Endodermal cell (in vitro differentiated cells): Measurements from ENCODE around the gene PRDM2. TPM values are rescaled to one million over a fixed set of nuclear protein-coding genes. Genes with fewer than 3 reads are reported as not detected.

Experiments
- DNase-seq: peaks from one replicate; pipeline ENCODE4 v3.0.0-alpha.2; 2017
- H3K27ac ChIP-seq: 2 replicates; pipeline ENCODE4 v1.5.1; 2013; ENCODE audit warnings: mild to moderate bottlenecking, low read depth, low read length, moderate library complexity
- H3K27me3 ChIP-seq: 2 replicates; pipeline ENCODE4 v1.6.1; 2013; ENCODE audit warnings: mild to moderate bottlenecking, low read length, moderate library complexity; ENCODE audit not compliant: insufficient read depth, control insufficient read depth, poor library complexity, severe bottlenecking
- H3K36me3 ChIP-seq: 2 replicates; pipeline ENCODE4 v1.7.0; 2013; ENCODE audit warnings: mild to moderate bottlenecking, low read length, moderate library complexity; ENCODE audit not compliant: control insufficient read depth, insufficient read depth
- H3K4me1 ChIP-seq: one replicate; pipeline ENCODE4 v1.7.0; 2013; ENCODE audit warnings: low read length; ENCODE audit not compliant: control insufficient read depth, insufficient read depth
- H3K4me3 ChIP-seq: 2 replicates; pipeline ENCODE4 v1.5.1; 2013; ENCODE audit warnings: mild to moderate bottlenecking, low read length, moderate library complexity
- H3K9ac ChIP-seq: 2 replicates; pipeline ENCODE4 v1.6.1; 2013; ENCODE audit warnings: mild to moderate bottlenecking, low read length, moderate library complexity; ENCODE audit not compliant: poor library complexity, severe bottlenecking; ENCODE audit errors: extremely low read depth
- H3K9me3 ChIP-seq: 2 replicates; pipeline ENCODE4 v1.6.1; 2013; ENCODE audit warnings: mild to moderate bottlenecking, low read length, moderate library complexity; ENCODE audit not compliant: control insufficient read depth
- H3K27ac Mint-ChIP-seq: 2 replicates; pipeline ENCODE4 v1.8.0; 2020; ENCODE audit warnings: mixed read lengths
- H3K27me3 Mint-ChIP-seq: 2 replicates; pipeline ENCODE4 v1.8.0; 2021; ENCODE audit warnings: mild to moderate bottlenecking, mixed read lengths; ENCODE audit not compliant: insufficient read depth
- H3K36me3 Mint-ChIP-seq: 2 replicates; pipeline ENCODE4 v1.8.0; 2020; ENCODE audit warnings: low read depth, mixed read lengths
- H3K4me1 Mint-ChIP-seq: 2 replicates; pipeline ENCODE4 v1.8.0; 2020; ENCODE audit warnings: mixed read lengths
- H3K4me3 Mint-ChIP-seq: 2 replicates; pipeline ENCODE4 v1.8.0; 2020; ENCODE audit warnings: mild to moderate bottlenecking, moderate library complexity, mixed read lengths
- H3K9me3 Mint-ChIP-seq: 2 replicates; pipeline ENCODE4 v1.8.0; 2020; ENCODE audit warnings: mild to moderate bottlenecking, mixed read lengths
- CTCF ChIP-seq: fragments of 200-600 bp; sonication (generic); conservative IDR thresholded peaks from 2 replicates; pipeline ENCODE4 v1.5.0; 2021; ENCODE audit warnings: antibody characterized with exemption, mild to moderate bottlenecking
- WGBS, 2 experiments: methylation state at CpG; one replicate each; pipeline versions ENCODE4 v1.1.5 to v1.1.7; 2013; ENCODE audit warnings: missing lambda C conversion rate in 2 of 2, mixed read lengths in 1 of 2; ENCODE audit not compliant: insufficient coverage in 1 of 2, insufficient read length in 1 of 2; 5-methylcytosine and 5-hydroxymethylcytosine counted together
- total RNA-seq, 2 donors: library from RNA; stranded (reverse); fragmentation: NEBNext Ultra II Directional in 1 of 2; extraction: Animal tissue kit (Norgen Biotek cat#: 25700) in 1 of 2; gene quantifications; 2 replicates in 1 of 2; 3 replicates in 1 of 2; pipeline ENCODE4 v1.2.1, GENCODE V29; 2021

Gene PRDM2
- total RNA-seq, 2 donors from 2014 or later = 29.4 to 35.4 TPM

- peaks cover 9% of the 10 kb centered on the region for H3K9me3 ChIP-seq
- H3K4me1 ChIP-seq = no peaks in the 10 kb centered on the region
- no peak overlapping the region for H3K4me3 ChIP-seq
- Mint-ChIP-seq H3K4me3 (no peak overlapping the region), H3K9me3 (peaks cover 15% of the 10 kb centered on the region), H3K4me1 (peaks cover 11% of the 10 kb centered on the region), H3K27ac (no peak overlapping the region), H3K27me3 (peaks cover 30% of the 10 kb centered on the region), H3K36me3 (peaks cover 6% of the 10 kb centered on the region)
- H3K9ac ChIP-seq = no peak overlapping the region
- TF ChIP-seq CTCF = no peak
- H3K27ac ChIP-seq = no peak overlapping the region
- no peak for DNase-seq
- 97 to 100% methylated on average over 1 to 2 of the region's 2 CpGs for WGBS, 2 experiments
- no peaks in the 10 kb centered on the region for H3K36me3 ChIP-seq
- H3K27me3 ChIP-seq = peaks cover 8% of the 10 kb centered on the region
Measured at GRCh38 chr1:13703128-13703513, 3.1 kb downstream of the PRDM2 start.

- no peak overlapping the region for H3K9ac ChIP-seq
- DNase-seq = no peak
- H3K9me3 ChIP-seq = peaks cover 7% of the 10 kb centered on the region
- Mint-ChIP-seq H3K27me3 (peaks cover 23% of the 10 kb centered on the region), H3K4me1 (peaks cover 11% of the 10 kb centered on the region), H3K36me3 (peaks cover 5% of the 10 kb centered on the region), H3K9me3 (peaks cover 9% of the 10 kb centered on the region), H3K4me3 (no peak overlapping the region), H3K27ac (no peak overlapping the region)
- TF ChIP-seq CTCF = peak; percentile 48
- no peak overlapping the region for H3K27ac ChIP-seq
- H3K27me3 ChIP-seq = peaks cover 8% of the 10 kb centered on the region
- no peaks in the 10 kb centered on the region for H3K36me3 ChIP-seq
- WGBS, 2 experiments = 94% methylated on average over 7 to 8 of the region's 9 CpGs
- no peak overlapping the region for H3K4me3 ChIP-seq
- no peaks in the 10 kb centered on the region for H3K4me1 ChIP-seq
Measured at GRCh38 chr1:13703558-13704490, 3.8 kb downstream of the PRDM2 start.

GRCh38 chr1:13706046-13706445 is 6.1 kb downstream of the PRDM2 start:
- Mint-ChIP-seq H3K27me3 (peaks cover 9% of the 10 kb centered on the region), H3K4me1 (peaks cover 6% of the 10 kb centered on the region), H3K36me3 (no peaks in the 10 kb centered on the region), H3K27ac (no peak overlapping the region), H3K9me3 (no peaks in the 10 kb centered on the region), H3K4me3 (no peak overlapping the region)
- no peak overlapping the region for H3K27ac ChIP-seq
- H3K9me3 ChIP-seq = no peaks in the 10 kb centered on the region
- no peaks in the 10 kb centered on the region for H3K36me3 ChIP-seq
- H3K4me1 ChIP-seq = no peaks in the 10 kb centered on the region
- DNase-seq = no peak
- no peak overlapping the region for H3K4me3 ChIP-seq
- H3K9ac ChIP-seq = no peak overlapping the region
- 85 to 86% methylated on average over 1 to 2 of the region's 2 CpGs for WGBS, 2 experiments
- H3K27me3 ChIP-seq = peaks cover 8% of the 10 kb centered on the region
- TF ChIP-seq CTCF = no peak
